HepG2 (cell line): ENCODE results near the gene BPIFB2. TPM values are rescaled to one million over a fixed set of nuclear protein-coding genes. Genes with fewer than 3 reads are reported as not detected.
A peak's percentile ranks its signal among the peaks of the same experiment; 100 is the strongest.

ENCODE experiments used
- ATF2 ChIP-seq: sonication (generic); formaldehyde crosslinking; IDR thresholded peaks from 2 replicates; pipeline ENCODE4 v1.4.0; 2020; ENCODE audit warnings: missing genetic modification reagents
- CHD4 ChIP-seq: fragments of 200-600 bp; sonication (generic); IDR thresholded peaks from 2 replicates; pipeline ENCODE4 v1.7.0; 2017; ENCODE audit warnings: mild to moderate bottlenecking, low read length, borderline replicate concordance
- DR1 ChIP-seq: sonication (generic); formaldehyde crosslinking; IDR thresholded peaks from 2 replicates; pipeline ENCODE4 v1.8.0; 2021; ENCODE audit warnings: mild to moderate bottlenecking, missing genetic modification reagents, inconsistent platforms
- FOXA1 ChIP-seq, 2 experiments: fragments of 450-650 bp in 1 of 2; sonication (generic) in 1 of 2; formaldehyde crosslinking in 1 of 2; IDR thresholded peaks; 2 replicates each; pipeline versions ENCODE4 v1.4.0 to v1.6.1; 2016 to 2020; ENCODE audit warnings: missing genetic modification reagents in 1 of 2
- GLI4 ChIP-seq: sonication (generic); formaldehyde crosslinking; IDR thresholded peaks from 2 replicates; pipeline ENCODE4 v1.5.1; 2020; ENCODE audit warnings: missing genetic modification reagents, mild to moderate bottlenecking, moderate library complexity, borderline replicate concordance
- HHEX ChIP-seq: IDR thresholded peaks from 2 replicates; pipeline ENCODE4 v1.6.1; 2016; ENCODE audit warnings: control low read depth
- HIVEP1 ChIP-seq: sonication (generic); formaldehyde crosslinking; IDR thresholded peaks from 2 replicates; pipeline ENCODE4 v1.4.0; 2020; ENCODE audit warnings: mild to moderate bottlenecking, missing genetic modification reagents
- KLF15 ChIP-seq: sonication (generic); formaldehyde crosslinking; IDR thresholded peaks from 2 replicates; pipeline ENCODE4 v1.8.1; 2023; ENCODE audit warnings: borderline replicate concordance, mild to moderate bottlenecking, inconsistent platforms, missing genetic modification reagents, mixed read lengths
- NR2F1 ChIP-seq, 2 experiments: fragments of 450-650 bp in 1 of 2; formaldehyde crosslinking in 1 of 2; IDR thresholded peaks; 2 replicates each; pipeline versions ENCODE4 v1.5.0 to v1.6.1; 2016 to 2020; ENCODE audit warnings: mild to moderate bottlenecking in 1 of 2, missing compliant biosample characterization in 1 of 2, missing genetic modification reagents in 1 of 2, moderate library complexity in 1 of 2
- PPARG ChIP-seq: conservative IDR thresholded peaks from 2 replicates; pipeline ENCODE4 v1.6.1; 2016; ENCODE audit warnings: missing biosample characterization, missing genetic modification reagents
- PRDM15 ChIP-seq: sonication (generic); formaldehyde crosslinking; IDR thresholded peaks from 2 replicates; pipeline ENCODE4 v1.4.0; 2020; ENCODE audit warnings: missing genetic modification reagents
- TEAD3 ChIP-seq: optimal IDR thresholded peaks from 2 replicates; pipeline ENCODE3; 2016; ENCODE audit warnings: borderline replicate concordance
- ZBTB34 ChIP-seq: sonication (generic); formaldehyde crosslinking; IDR thresholded peaks from 2 replicates; pipeline ENCODE4 v1.8.0; 2022; ENCODE audit warnings: mild to moderate bottlenecking, missing genetic modification reagents
- ZIK1 ChIP-seq: sonication (generic); formaldehyde crosslinking; IDR thresholded peaks from 2 replicates; pipeline ENCODE4 v1.5.0; 2020; ENCODE audit warnings: mild to moderate bottlenecking, low read depth, missing genetic modification reagents, borderline replicate concordance
- ZNF12 ChIP-seq: sonication (generic); formaldehyde crosslinking; IDR thresholded peaks from 2 replicates; pipeline ENCODE4 v1.5.0; 2020; ENCODE audit warnings: missing genetic modification reagents
- ZNF205 ChIP-seq: IDR thresholded peaks from 2 replicates; pipeline ENCODE4 v1.6.1; 2018; ENCODE audit warnings: missing biosample characterization, missing genetic modification reagents
- ZNF335 ChIP-seq: sonication (generic); formaldehyde crosslinking; IDR thresholded peaks from 2 replicates; pipeline ENCODE4 v1.4.0; 2020; ENCODE audit warnings: missing genetic modification reagents
- ZNF33B ChIP-seq: sonication (generic); formaldehyde crosslinking; IDR thresholded peaks from 2 replicates; pipeline ENCODE4 v1.5.1; 2020; ENCODE audit warnings: mild to moderate bottlenecking, missing genetic modification reagents
- ZNF468 ChIP-seq: sonication (generic); formaldehyde crosslinking; IDR thresholded peaks from 2 replicates; pipeline ENCODE4 v1.8.0; 2022; ENCODE audit warnings: mild to moderate bottlenecking, moderate library complexity, missing genetic modification reagents
- ZNF547 ChIP-seq: sonication (generic); formaldehyde crosslinking; IDR thresholded peaks from 2 replicates; pipeline ENCODE4 v1.5.1; 2020; ENCODE audit warnings: mild to moderate bottlenecking, missing genetic modification reagents
- ZNF556 ChIP-seq: sonication (generic); formaldehyde crosslinking; IDR thresholded peaks from 2 replicates; pipeline ENCODE4 v1.4.0; 2020; ENCODE audit warnings: mild to moderate bottlenecking, missing genetic modification reagents, borderline replicate concordance
- ZNF607 ChIP-seq: sonication (generic); formaldehyde crosslinking; IDR thresholded peaks from 2 replicates; pipeline ENCODE4 v1.5.1; 2020; ENCODE audit warnings: missing genetic modification reagents, mild to moderate bottlenecking, borderline replicate concordance
- ZSCAN25 ChIP-seq: sonication (generic); formaldehyde crosslinking; IDR thresholded peaks from 2 replicates; pipeline ENCODE4 v1.8.0; 2022; ENCODE audit warnings: mild to moderate bottlenecking, missing genetic modification reagents
- polyA plus RNA-seq, 8 experiments: library from polyadenylated mRNA; depleted of rRNA in 3 of 8; stranded (reverse) in 7 of 8; unstranded in 1 of 8; fragments of >200 nt; fragmentation: Illumina TruSeq in 4 of 8; extraction: Trizol in 4 of 8; gene quantifications; 2 replicates each; pipeline versions ENCODE4 v1.2.1 to v1.2.3, GENCODE V29; 2011 to 2016; ENCODE audit warnings: low read depth in 4 of 8, missing spikeins in 1 of 8, mixed read lengths in 1 of 8; ENCODE audit not compliant: insufficient read depth in 1 of 8
- total RNA-seq, 5 experiments: library from RNA; depleted of rRNA; stranded (reverse); fragments of >200 nt; fragmentation: Illumina TruSeq; extraction: Trizol; gene quantifications; 2 replicates each; pipeline ENCODE4 v1.2.3, GENCODE V29; 2016; ENCODE audit warnings: low read depth in 1 of 5

The BPIFB2 gene
- total and polyA plus RNA-seq, 2 of the 13 experiments (the other 11 are each of a cell fraction or from before 2014, with no cell fraction given), result 54.5 to 902 TPM

GRCh38 chr20:33042983-33043730, 35.7 kb downstream of the BPIFB2 start (continued):
- TF ChIP-seq ZNF468 (CRISPR knock-in tag) (no peak), ZBTB34 (0 out of 2 replicates have a peak, but pooled peaks have one; percentile 8), ZNF205 (CRISPR knock-in tag) (0 out of 2 replicates have a peak, but pooled peaks have one; percentile 6), TEAD3 (CRISPR knock-in tag) (peak; percentile 7), PRDM15 (CRISPR knock-in tag) (peak; percentile 81; the same call in 1 of the 2 replicates), ATF2 (0 out of 2 replicates have a peak, but pooled peaks have one; percentile 15), HHEX (peak; percentile 41; the same call in 1 of the 2 replicates), ZNF33B (0 out of 2 replicates have a peak, but pooled peaks have one; percentile 69), FOXA1 (IDR thresholded peaks at IDR 0.05) (no peak), FOXA1 (CRISPR knock-in tag; IDR thresholded peaks at IDR 0.05) (no peak), ZNF335 (CRISPR knock-in tag) (0 out of 2 replicates have a peak, but pooled peaks have one; percentile 14), ZNF607 (CRISPR knock-in tag) (no peak), ZSCAN25 (0 out of 2 replicates have a peak, but pooled peaks have one; percentile 46), KLF15 (CRISPR knock-in tag) (no peak), NR2F1 (CRISPR knock-in tag; IDR thresholded peaks at IDR 0.05) (0 out of 4 replicates have a peak, but pooled peaks of 1 of the 2 experiments have one; percentile 9), ZNF556 (CRISPR knock-in tag) (0 out of 2 replicates have a peak, but pooled peaks have one; percentile 40), DR1 (CRISPR knock-in tag) (no peak), CHD4 (peak; percentile 79; the same call in 1 of the 2 replicates), PPARG (CRISPR knock-in tag) (peak; percentile 77; the same call in 1 of the 2 replicates), ZNF547 (CRISPR knock-in tag) (peak; percentile 49), HIVEP1 (CRISPR knock-in tag) (0 out of 2 replicates have a peak, but pooled peaks have one; percentile 3), ZIK1 (no peak; the same call in 1 of the 2 replicates), ZNF12 (CRISPR knock-in tag) (0 out of 2 replicates have a peak, but pooled peaks have one; percentile 9), GLI4 (CRISPR knock-in tag) (peak; percentile 39; the same call in 1 of the 2 replicates)
